HCT116 (cell line): ENCODE data around the gene GSC2. TPM values are rescaled to one million over a fixed set of nuclear protein-coding genes. Genes with fewer than 3 reads are reported as not detected.

Experiments
- ATAC-seq: fragments of 200-7000 bp; cut with Tn5 transposase; 2 replicates; pipeline ENCODE4 v1.9.1; 2020; ENCODE audit warnings: mild to moderate bottlenecking, moderate library complexity
- BruUV-seq: library from RNA; stranded (reverse); fragments of 400-500 nt; replicated peaks from 2 replicates; lab custom pipeline; 2021; lab: Mats Ljungman, UMichigan
- CTCF ChIA-PET: fragments of 300-600 bp; sonication (Branson Sonifier 250); formaldehyde crosslinking; loops from one replicate; lab custom pipeline; 2021; ENCODE audit warnings: antibody characterized with exemption; lab: Charles Lee
- POLR2A ChIA-PET: fragments of 300-600, 350-600 bp; sonication (Branson Sonifier 250); formaldehyde crosslinking; loops from one replicate; lab custom pipeline; 2021; ENCODE audit warnings: antibody characterized with exemption; lab: Charles Lee
- RAD21 ChIA-PET, 2 experiments: fragments of 300-600 bp; sonication (Branson Sonifier 250); formaldehyde crosslinking; loops; one replicate each; lab custom pipeline; 2023; ENCODE audit warnings: low total read pairs in 2 of 2; ENCODE audit not compliant: uncharacterized antibody in 2 of 2, unreplicated experiment in 2 of 2, low non-redundant PET in 1 of 2; lab: Charles Lee
- DNase-seq: peaks from one replicate; pipeline ENCODE4 v3.0.0-alpha.2; 2010; ENCODE audit warnings: low read depth, low spot score
- H2AFZ ChIP-seq: fragments of 200-600 bp; shearing (Covaris generic), sonication (generic); 2 replicates; pipeline ENCODE4 v1.6.1; 2017; ENCODE audit warnings: low read depth, mixed run types, mixed read lengths, antibody characterized with exemption, low read length; ENCODE audit not compliant: poor library complexity, severe bottlenecking
- H3K27ac ChIP-seq: 2 replicates; pipeline ENCODE4 v1.5.1; 2012; ENCODE audit warnings: low read depth, low read length
- H3K27me3 ChIP-seq: fragments of 200-600 bp; sonication (generic); 2 replicates; pipeline ENCODE4 v1.6.1; 2016; ENCODE audit warnings: mixed run types, low read length, mixed read lengths; ENCODE audit not compliant: insufficient read depth
- H3K36me3 ChIP-seq, 2 experiments: fragments of 200-500 bp in 1 of 2; fragments of 200-600 bp in 1 of 2; sonication (Bioruptor generic) in 1 of 2; sonication (generic) in 1 of 2; 2 replicates each; pipeline versions ENCODE4 v1.5.1 to v1.6.1; 2014 to 2016; ENCODE audit warnings: low read length in 2 of 2, inconsistent platforms in 1 of 2, mixed read lengths in 1 of 2, mixed run types in 1 of 2; ENCODE audit not compliant: insufficient read depth in 2 of 2, control insufficient read depth in 1 of 2
- H3K4me1 ChIP-seq, 2 experiments: fragments of 200-600 bp in 1 of 2; sonication (generic) in 1 of 2; 2 replicates each; pipeline versions ENCODE4 v1.5.1 to v1.6.1; 2012 to 2017; ENCODE audit warnings: low read length in 2 of 2, inconsistent platforms in 1 of 2, mild to moderate bottlenecking in 1 of 2, mixed read lengths in 1 of 2, mixed run types in 1 of 2, moderate library complexity in 1 of 2; ENCODE audit not compliant: insufficient read depth in 2 of 2, control insufficient read depth in 1 of 2
- H3K4me2 ChIP-seq: fragments of 200-600 bp; sonication (generic); 2 replicates; pipeline ENCODE4 v1.6.1; 2017; ENCODE audit warnings: mixed run types, low read length, mixed read lengths
- H3K4me3 ChIP-seq, 2 experiments: fragments of 200-600 bp in 1 of 2; sonication (generic) in 1 of 2; replicated peaks in 1 of 2; 2 replicates each; pipeline ENCODE4 v1.5.1; 2011 to 2016; ENCODE audit warnings: low read length in 2 of 2, control low read depth in 1 of 2, low read depth in 1 of 2, mild to moderate bottlenecking in 1 of 2, mixed read lengths in 1 of 2, mixed run types in 1 of 2
- H3K79me2 ChIP-seq: fragments of 200-600 bp; sonication (generic); 2 replicates; pipeline ENCODE4 v1.6.1; 2017; ENCODE audit warnings: mild to moderate bottlenecking, mixed run types, low read length, moderate library complexity, mixed read lengths; ENCODE audit not compliant: insufficient read depth
- H3K9ac ChIP-seq: fragments of 200-600 bp; sonication (generic); 2 replicates; pipeline ENCODE4 v1.6.1; 2016; ENCODE audit warnings: low read length, mixed read lengths
- H3K9me2 ChIP-seq: fragments of 200-600 bp; sonication (generic), shearing (Covaris generic); 2 replicates; pipeline ENCODE4 v1.6.1; 2017; ENCODE audit warnings: mixed run types, mild to moderate bottlenecking, moderate library complexity; ENCODE audit not compliant: insufficient read depth
- H3K9me3 ChIP-seq, 2 experiments: fragments of 200-500 bp in 1 of 2; fragments of 200-600 bp in 1 of 2; sonication (Bioruptor generic) in 1 of 2; sonication (generic) in 1 of 2; 2 replicates each; pipeline ENCODE4 v1.6.1; 2014 to 2017; ENCODE audit warnings: low read length in 2 of 2, mixed read lengths in 2 of 2, inconsistent platforms in 1 of 2, low read depth in 1 of 2, mild to moderate bottlenecking in 1 of 2, mixed run types in 1 of 2, moderate library complexity in 1 of 2; ENCODE audit not compliant: control insufficient read depth in 1 of 2, insufficient read depth in 1 of 2
- H4K20me1 ChIP-seq: fragments of 200-600 bp; sonication (generic), shearing (Covaris generic); 2 replicates; pipeline ENCODE4 v1.6.1; 2017; ENCODE audit warnings: mixed run types, mild to moderate bottlenecking, moderate library complexity; ENCODE audit not compliant: insufficient read depth
- EZH2phosphoT487 ChIP-seq: fragments of 200-600 bp; IDR thresholded peaks from 2 replicates; pipeline ENCODE4 v1.6.1; 2018; ENCODE audit warnings: antibody characterized with exemption, borderline replicate concordance
- POLR2AphosphoS5 ChIP-seq: IDR thresholded peaks from 2 replicates; pipeline ENCODE4 v1.6.1; 2011; ENCODE audit warnings: mild to moderate bottlenecking, low read depth, low read length, moderate library complexity
- YY1 ChIP-seq: IDR thresholded peaks from 2 replicates; pipeline ENCODE4 v1.6.1; 2011; ENCODE audit warnings: low read length, low read depth, moderate library complexity, mild to moderate bottlenecking; ENCODE audit not compliant: insufficient replicate concordance; ENCODE audit errors: extremely low read depth
- intact Hi-C: fragments of 100-400 bp; cut with micrococcal nuclease; formaldehyde crosslinking; loops from 2 replicates; pipeline ENCODE4 v1.10.0; 2022
- total RNA-seq: library from RNA; stranded (reverse); gene quantifications from one replicate; pipeline ENCODE4 v1.2.1, GENCODE V29; 2021; ENCODE audit not compliant: unreplicated experiment

GSC2 gene
- total RNA-seq, 1 experiment from 2014 or later = not detected

DNA sequence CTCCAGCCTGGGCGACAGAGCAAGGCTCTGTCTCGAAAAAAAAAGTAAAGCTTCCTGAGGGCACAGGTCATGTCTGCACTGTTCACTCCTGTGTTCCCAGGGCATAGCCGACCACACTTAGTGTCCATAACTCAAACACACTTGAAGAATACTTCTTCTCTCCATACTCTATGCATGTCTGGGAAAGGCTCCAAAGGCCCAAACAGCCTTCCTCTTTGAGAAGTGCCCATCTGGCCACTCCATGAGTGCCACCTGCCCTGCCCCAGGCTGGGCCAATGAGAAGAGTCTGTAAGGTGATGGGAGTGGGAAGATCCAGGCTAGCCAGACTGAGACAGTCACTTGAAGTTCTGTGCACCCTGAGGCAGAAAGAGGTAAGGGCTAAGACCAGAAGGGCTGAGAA lies 52.6 kb downstream of the GSC2 start:
- H3K27me3 ChIP-seq = no peaks in the 10 kb centered on the region
- H3K27ac ChIP-seq = no peak overlapping the region
- no peak overlapping the region for H3K4me2 ChIP-seq
- H3K9me2 ChIP-seq = no peaks in the 10 kb centered on the region
- ATAC-seq (no peak), DNase-seq (no peak)
- H2AFZ ChIP-seq = no peak overlapping the region
- ChIA-PET CTCF (interaction anchor here (0.9 kb wide), 1 partner anchor 8 kb away, joined by 3 read pairs; no protein-coding TSS in a partner anchor), RAD21 (no interaction called here), POLR2A (no interaction called here)
- no peak overlapping the region for H3K4me3 ChIP-seq
- no peak overlapping the region for H3K9ac ChIP-seq
- no peaks in the 10 kb centered on the region for H3K9me3 ChIP-seq
- H3K36me3 ChIP-seq = no peaks in the 10 kb centered on the region
- peaks cover 0 to 4% of the 10 kb centered on the region in 2 experiments; a peak in 1 of 4 replicates for H3K4me1 ChIP-seq
- no TSS peak for BruUV-seq
- H4K20me1 ChIP-seq = no peaks in the 10 kb centered on the region
- peaks cover 53% of the 10 kb centered on the region for H3K79me2 ChIP-seq
- intact Hi-C loops = no loop called here
- no peak for TF ChIP-seq YY1
- no peak for TF ChIP-seq EZH2phosphoT487
- TF ChIP-seq POLR2AphosphoS5 = no peak

Other genes starting within 250 kb of the GSC2 start
- gene DGCR6, start 244.0 kb downstream of the GSC2 start, total RNA-seq = 4.6 TPM
- 3.2 TPM for gene PRODH, start 214.0 kb downstream of the GSC2 start, total RNA-seq
- 42.9 TPM for gene DGCR2, start 27.9 kb downstream of the GSC2 start, total RNA-seq
- not detected for gene TSSK2, start 19.0 kb downstream of the GSC2 start, total RNA-seq
- 17.7 TPM for gene ESS2, start 5.6 kb downstream of the GSC2 start, total RNA-seq
- gene SLC25A1, start 28.4 kb upstream of the GSC2 start, total RNA-seq = 146 TPM
- gene CLTCL1, start 141.4 kb upstream of the GSC2 start, total RNA-seq = 7.1 TPM